Upper lobe of left lung (tissue), 4 donors: ENCODE results near the gene CRB3.

Experiments used
- EP300 ChIP-seq, 4 donors: sonication (generic); formaldehyde crosslinking; IDR thresholded peaks; one replicate each; pipeline ENCODE4 v1.5.1; 2017; ENCODE audit warnings: antibody characterized with exemption in 4 of 4, control low read depth in 2 of 4
- POLR2A ChIP-seq, 4 donors: fragments of 450-650 bp; IDR thresholded peaks; one replicate each; pipeline ENCODE4 v1.5.1; 2016 to 2017; ENCODE audit warnings: antibody characterized with exemption in 4 of 4, mild to moderate bottlenecking in 2 of 4
- POLR2AphosphoS5 ChIP-seq, 2 donors: sonication (generic); formaldehyde crosslinking; IDR thresholded peaks; one replicate each; pipeline ENCODE4 v1.5.1; 2017; ENCODE audit warnings: antibody characterized with exemption in 2 of 2
- TF ChIP-seq, protein P1 (sequence below), 6 experiments: fragments of 450-650 bp in 4 of 6; fragments of 200-600 bp in 2 of 6; sonication (generic) in 2 of 6; IDR thresholded peaks; one replicate each; pipeline ENCODE4 v1.5.1; 2016 to 2019; ENCODE audit warnings: antibody characterized with exemption in 6 of 6

GRCh38 chr19:6475321-6476108, 11.4 kb downstream of the CRB3 start:
- TF ChIP-seq, protein P1, sequence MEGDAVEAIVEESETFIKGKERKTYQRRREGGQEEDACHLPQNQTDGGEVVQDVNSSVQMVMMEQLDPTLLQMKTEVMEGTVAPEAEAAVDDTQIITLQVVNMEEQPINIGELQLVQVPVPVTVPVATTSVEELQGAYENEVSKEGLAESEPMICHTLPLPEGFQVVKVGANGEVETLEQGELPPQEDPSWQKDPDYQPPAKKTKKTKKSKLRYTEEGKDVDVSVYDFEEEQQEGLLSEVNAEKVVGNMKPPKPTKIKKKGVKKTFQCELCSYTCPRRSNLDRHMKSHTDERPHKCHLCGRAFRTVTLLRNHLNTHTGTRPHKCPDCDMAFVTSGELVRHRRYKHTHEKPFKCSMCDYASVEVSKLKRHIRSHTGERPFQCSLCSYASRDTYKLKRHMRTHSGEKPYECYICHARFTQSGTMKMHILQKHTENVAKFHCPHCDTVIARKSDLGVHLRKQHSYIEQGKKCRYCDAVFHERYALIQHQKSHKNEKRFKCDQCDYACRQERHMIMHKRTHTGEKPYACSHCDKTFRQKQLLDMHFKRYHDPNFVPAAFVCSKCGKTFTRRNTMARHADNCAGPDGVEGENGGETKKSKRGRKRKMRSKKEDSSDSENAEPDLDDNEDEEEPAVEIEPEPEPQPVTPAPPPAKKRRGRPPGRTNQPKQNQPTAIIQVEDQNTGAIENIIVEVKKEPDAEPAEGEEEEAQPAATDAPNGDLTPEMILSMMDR (IDR thresholded peaks at IDR 0.05) = no peak
- TF ChIP-seq POLR2A (IDR thresholded peaks at IDR 0.05) (no peak), POLR2AphosphoS5 (IDR thresholded peaks at IDR 0.05) (no peak), EP300 (IDR thresholded peaks at IDR 0.05) (no peak)
